Erythroblast (primary cell): ENCODE data around the gene PDXP.

Source experiments
- DNase-seq, 2 experiments: peaks; one replicate each; lab custom pipeline; 2025; lab: John Stamatoyannopoulos, UW
- GATA1 ChIP-seq: IDR thresholded peaks from 2 replicates; pipeline ENCODE4 v1.6.1; 2011; ENCODE audit warnings: low read depth, mild to moderate bottlenecking, control low read depth, low read length, moderate library complexity
- POLR2A ChIP-seq: IDR thresholded peaks from 2 replicates; pipeline ENCODE4 v1.6.1; 2011; ENCODE audit warnings: mild to moderate bottlenecking, low read length

The PDXP gene

GRCh38 chr22:37661160-37661924 lies 2.8 kb downstream of the PDXP start:
- TF ChIP-seq GATA1 (no peak), POLR2A (no peak)
- DNase-seq = peak; percentile 40 to 41

GRCh38 chr22:37662039-37662438 lies 3.5 kb downstream of the PDXP start:
- TF ChIP-seq GATA1 (no peak), POLR2A (no peak)
- DNase-seq = no peak

- TF ChIP-seq POLR2A = no peak
- TF ChIP-seq GATA1 = no peak
- DNase-seq = no peak
Measured at GRCh38 chr22:37663521-37664140, 5.1 kb downstream of the PDXP start.

GRCh38 chr22:37664249-37665101 lies 6.0 kb downstream of the PDXP start:
- DNase-seq = no peak
- TF ChIP-seq POLR2A (no peak), GATA1 (no peak)

- TF ChIP-seq GATA1 (no peak), POLR2A (no peak)
Measured at GRCh38 chr22:37665487-37665886, 7.0 kb downstream of the PDXP start.

GRCh38 chr22:37669586-37669985 lies 11.1 kb downstream of the PDXP start:
- TF ChIP-seq POLR2A (no peak), GATA1 (no peak)
- DNase-seq = no peak

More at GRCh38 chr22:37665487-37665886, 7.0 kb downstream of the PDXP start:
- no peak for DNase-seq

- DNase-seq = no peak
- TF ChIP-seq GATA1 (no peak), POLR2A (no peak)
Measured at GRCh38 chr22:37672206-37672919, 13.8 kb downstream of the PDXP start.

GRCh38 chr22:37672920-37673455 lies 14.5 kb downstream of the PDXP start:
- DNase-seq = no peak
- TF ChIP-seq GATA1 = no peak
- no peak for TF ChIP-seq POLR2A

GRCh38 chr22:37674248-37674647 lies 15.7 kb downstream of the PDXP start:
- TF ChIP-seq GATA1 (no peak), POLR2A (no peak)
- DNase-seq = no peak

- TF ChIP-seq POLR2A (peak; percentile 20), GATA1 (no peak)
- DNase-seq = peak; percentile 85 to 86
Measured at GRCh38 chr22:37674951-37675929, 16.7 kb downstream of the PDXP start, which contains the start of gene LGALS1. Gene LGALS1 (plus strand): TSS chr22:37675636. CDS start chr22:37675703, 67 bp downstream.

GRCh38 chr22:37675930-37676735 lies 17.6 kb downstream of the PDXP start:
- no peak for TF ChIP-seq POLR2A
- TF ChIP-seq GATA1 = no peak
- DNase-seq = no peak
